B cell (primary cell): ENCODE results near the gene OR10R2. TPM values are rescaled to one million over a fixed set of nuclear protein-coding genes. Genes with fewer than 3 reads are reported as not detected.

Experiments
- ATAC-seq: fragments of 200-7000 bp; cut with Tn5 transposase; one replicate; pipeline ENCODE4 v1.10.0; 2021; ENCODE audit warnings: low read depth, mild to moderate bottlenecking, moderate number of reproducible peaks, moderate library complexity
- CTCF ChIA-PET: fragments of 350-600 bp; sonication (Branson Sonifier 250); formaldehyde crosslinking; loops from one replicate; lab custom pipeline; 2021; ENCODE audit warnings: antibody characterized with exemption, inconsistent platforms; lab: Charles Lee
- POLR2A ChIA-PET: fragments of 350-600 bp; sonication (Branson Sonifier 250); formaldehyde crosslinking; loops from one replicate; lab custom pipeline; 2021; ENCODE audit warnings: antibody characterized with exemption; lab: Charles Lee
- DNase-seq: peaks from one replicate; pipeline ENCODE4 v3.0.0; 2013
- H2AFZ ChIP-seq: 2 replicates; pipeline ENCODE4 v1.6.1; 2012; ENCODE audit warnings: mild to moderate bottlenecking, low read depth, low read length; ENCODE audit not compliant: insufficient read depth, poor library complexity, severe bottlenecking
- H3K27ac ChIP-seq, 2 donors: 1 replicate in 1 of 2; 2 replicates in 1 of 2; pipeline ENCODE4 v1.5.1; 2012 to 2013; ENCODE audit warnings: low read length in 2 of 2, mild to moderate bottlenecking in 2 of 2, moderate library complexity in 1 of 2
- H3K27me3 ChIP-seq, 4 experiments: fragments of 200-600 bp in 1 of 4; sonication (generic) in 1 of 4; replicated peaks in 1 of 4; 1 replicate in 2 of 4; 2 replicates in 2 of 4; pipeline versions ENCODE4 v1.6.1 to v1.7.0; 2013 to 2016; ENCODE audit warnings: low read length in 3 of 4, mild to moderate bottlenecking in 2 of 4, mixed read lengths in 1 of 4, moderate library complexity in 1 of 4; ENCODE audit not compliant: insufficient read depth in 4 of 4, control insufficient read depth in 3 of 4; ENCODE audit errors: control extremely low read depth in 1 of 4
- H3K36me3 ChIP-seq, 2 experiments: replicated peaks in 1 of 2; 1 replicate in 1 of 2; 2 replicates in 1 of 2; pipeline versions ENCODE4 v1.6.1 to v1.7.1; 2013; ENCODE audit warnings: low read length in 1 of 2; ENCODE audit not compliant: insufficient read depth in 2 of 2, control insufficient read depth in 1 of 2; ENCODE audit errors: control extremely low read depth in 1 of 2, extremely low read depth in 1 of 2
- H3K4me1 ChIP-seq, 2 donors: fragments of 200-600 bp in 1 of 2; sonication (generic) in 1 of 2; 1 replicate in 1 of 2; 2 replicates in 1 of 2; pipeline versions ENCODE4 v1.5.1 to v1.6.1; 2013 to 2017; ENCODE audit warnings: low read length in 2 of 2; ENCODE audit not compliant: control insufficient read depth in 2 of 2, insufficient read depth in 2 of 2
- H3K4me2 ChIP-seq: replicated peaks from 2 replicates; pipeline ENCODE3; 2012; ENCODE audit warnings: mild to moderate bottlenecking, low read depth, low read length; ENCODE audit not compliant: poor library complexity, severe bottlenecking
- H3K4me3 ChIP-seq, 5 experiments: fragments of 200-600 bp in 1 of 5; sonication (generic) in 1 of 5; 1 replicate in 3 of 5; 2 replicates in 2 of 5; pipeline versions ENCODE4 v1.5.1 to v1.7.0; 2011 to 2016; ENCODE audit warnings: low read length in 4 of 5, mild to moderate bottlenecking in 4 of 5, low read depth in 2 of 5, control low read depth in 1 of 5, moderate library complexity in 1 of 5; ENCODE audit not compliant: insufficient read depth in 1 of 5; ENCODE audit errors: control extremely low read depth in 1 of 5, extremely low read depth in 1 of 5
- H3K79me2 ChIP-seq: fragments of 200-600 bp; sonication (generic); one replicate; pipeline ENCODE4 v1.6.0; 2016; ENCODE audit warnings: low read length; ENCODE audit not compliant: control insufficient read depth, insufficient read depth
- H3K9ac ChIP-seq: fragments of 200-600 bp; sonication (generic); 2 replicates; pipeline ENCODE4 v1.6.1; 2017; ENCODE audit warnings: mild to moderate bottlenecking, low read length, moderate library complexity
- H3K9me3 ChIP-seq, 3 donors: one replicate each; pipeline versions ENCODE4 v1.6.1 to v1.7.1; 2013; ENCODE audit warnings: low read length in 2 of 3; ENCODE audit not compliant: control insufficient read depth in 2 of 3, insufficient read depth in 1 of 3; ENCODE audit errors: control extremely low read depth in 1 of 3
- H4K20me1 ChIP-seq: 2 replicates; pipeline ENCODE4 v1.6.0; 2012; ENCODE audit warnings: mild to moderate bottlenecking, low read length; ENCODE audit not compliant: insufficient read depth, control insufficient read depth, poor library complexity, severe bottlenecking
- H3K27ac Mint-ChIP-seq: one replicate; pipeline ENCODE4 v1.8.0; 2021; ENCODE audit warnings: mixed read lengths
- H3K27me3 Mint-ChIP-seq: one replicate; pipeline ENCODE4 v1.8.0; 2021; ENCODE audit warnings: mixed read lengths
- H3K4me1 Mint-ChIP-seq: one replicate; pipeline ENCODE4 v1.8.0; 2021; ENCODE audit warnings: mixed read lengths
- H3K4me3 Mint-ChIP-seq: one replicate; pipeline ENCODE4 v1.8.0; 2021; ENCODE audit warnings: mixed read lengths
- H3K9me3 Mint-ChIP-seq: one replicate; pipeline ENCODE4 v1.8.0; 2022; ENCODE audit warnings: mixed read lengths; ENCODE audit not compliant: insufficient read depth
- EZH2 ChIP-seq: IDR thresholded peaks from 2 replicates; pipeline ENCODE4 v1.6.1; 2012; ENCODE audit warnings: borderline replicate concordance, low read depth, mild to moderate bottlenecking, moderate library complexity, low read length; ENCODE audit not compliant: insufficient read depth, poor library complexity, severe bottlenecking
- intact Hi-C: fragments of 100-400 bp; cut with micrococcal nuclease; formaldehyde crosslinking; loops from one replicate; pipeline ENCODE4 v1.10.0; 2022
- polyA minus RNA-seq: library from RNA; depleted of rRNA, polyadenylated mRNA; stranded (reverse); fragments of >200 nt; gene quantifications from 2 replicates; pipeline ENCODE4 v1.2.3, GENCODE V29; 2012
- polyA plus RNA-seq: library from polyadenylated mRNA; depleted of rRNA; stranded (reverse); fragments of >200 nt; gene quantifications from 2 replicates; pipeline ENCODE4 v1.2.3, GENCODE V29; 2012
- total RNA-seq, 2 donors: library from RNA; stranded (reverse); fragments of 120-200 nt in 1 of 2; gene quantifications; 1 replicate in 1 of 2; 2 replicates in 1 of 2; pipeline versions ENCODE4 v1.2.3 to v1.2.4, GENCODE V29; 2013 to 2022
- TF ChIP-seq, protein P1 (sequence below): fragments of 200-600 bp; IDR thresholded peaks from one replicate; pipeline ENCODE4 v1.8.0; 2022; ENCODE audit warnings: antibody characterized with exemption, mild to moderate bottlenecking

The OR10R2 gene, protein sequence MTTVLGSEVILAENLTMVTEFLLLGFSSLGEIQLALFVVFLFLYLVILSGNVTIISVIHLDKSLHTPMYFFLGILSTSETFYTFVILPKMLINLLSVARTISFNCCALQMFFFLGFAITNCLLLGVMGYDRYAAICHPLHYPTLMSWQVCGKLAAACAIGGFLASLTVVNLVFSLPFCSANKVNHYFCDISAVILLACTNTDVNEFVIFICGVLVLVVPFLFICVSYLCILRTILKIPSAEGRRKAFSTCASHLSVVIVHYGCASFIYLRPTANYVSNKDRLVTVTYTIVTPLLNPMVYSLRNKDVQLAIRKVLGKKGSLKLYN
- not detected in 2 replicates for total RNA-seq
- not detected for total RNA-seq (2013)
- not detected in 2 replicates for polyA plus RNA-seq
- polyA minus RNA-seq, result 0.29 TPM in 1 of 2 replicates, not detected in the other

DNA sequence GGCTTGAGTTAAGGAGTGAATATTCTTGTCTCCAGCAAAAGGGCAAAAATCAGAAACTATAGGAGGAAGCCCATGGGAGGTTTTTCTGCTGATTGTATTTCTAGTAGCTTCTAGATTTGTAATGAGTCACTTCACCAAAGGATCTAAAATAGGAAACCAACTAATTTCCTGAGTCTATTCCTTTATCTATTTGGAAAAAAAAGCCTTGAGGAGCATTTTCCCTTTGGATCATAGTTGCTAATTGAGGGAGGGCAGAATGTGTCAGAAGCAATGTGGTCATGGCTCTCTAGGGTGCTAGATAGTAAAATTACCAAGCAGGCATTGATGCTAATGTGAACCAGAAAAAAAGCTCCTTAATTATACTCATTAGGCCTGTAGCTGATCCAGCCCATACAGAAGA lies at the start of gene OR10R2:
Gene OR10R2 (plus strand): TSS at position 301 of the 400 bp plus-strand sequence. CDS start 106 bp downstream, outside the sequence.
- TF ChIP-seq, protein P1, sequence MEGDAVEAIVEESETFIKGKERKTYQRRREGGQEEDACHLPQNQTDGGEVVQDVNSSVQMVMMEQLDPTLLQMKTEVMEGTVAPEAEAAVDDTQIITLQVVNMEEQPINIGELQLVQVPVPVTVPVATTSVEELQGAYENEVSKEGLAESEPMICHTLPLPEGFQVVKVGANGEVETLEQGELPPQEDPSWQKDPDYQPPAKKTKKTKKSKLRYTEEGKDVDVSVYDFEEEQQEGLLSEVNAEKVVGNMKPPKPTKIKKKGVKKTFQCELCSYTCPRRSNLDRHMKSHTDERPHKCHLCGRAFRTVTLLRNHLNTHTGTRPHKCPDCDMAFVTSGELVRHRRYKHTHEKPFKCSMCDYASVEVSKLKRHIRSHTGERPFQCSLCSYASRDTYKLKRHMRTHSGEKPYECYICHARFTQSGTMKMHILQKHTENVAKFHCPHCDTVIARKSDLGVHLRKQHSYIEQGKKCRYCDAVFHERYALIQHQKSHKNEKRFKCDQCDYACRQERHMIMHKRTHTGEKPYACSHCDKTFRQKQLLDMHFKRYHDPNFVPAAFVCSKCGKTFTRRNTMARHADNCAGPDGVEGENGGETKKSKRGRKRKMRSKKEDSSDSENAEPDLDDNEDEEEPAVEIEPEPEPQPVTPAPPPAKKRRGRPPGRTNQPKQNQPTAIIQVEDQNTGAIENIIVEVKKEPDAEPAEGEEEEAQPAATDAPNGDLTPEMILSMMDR, result no peak
- TF ChIP-seq EZH2, result no peak
- Histone ChIP-seq H2AFZ (no peak within 1 kb of the TSS), H4K20me1 (no peaks in the 10 kb centered on the region), H3K4me1 (no peaks in the 10 kb centered on the region), H3K9me3 (peaks cover 0 to 1% (median 0%) of the 10 kb centered on the region in 3 donors), H3K4me2 (no peak within 1 kb of the TSS), H3K79me2 (no peaks in the 10 kb centered on the region), H3K4me3 (no peak within 1 kb of the TSS), H3K36me3 (no peaks in the 10 kb centered on the region), H3K27ac (no peak within 1 kb of the TSS), H3K27me3 (peaks cover 0 to 3% (median 1%) of the 10 kb centered on the region in 4 experiments), H3K9ac (no peak within 1 kb of the TSS)
- CTCF ChIA-PET, result no interaction called here
- H3K4me1 Mint-ChIP-seq, result no peaks in the 10 kb centered on the region
- H3K4me3 Mint-ChIP-seq, result no peak within 1 kb of the TSS
- H3K9me3 Mint-ChIP-seq, result no peaks in the 10 kb centered on the region
- no peak within 1 kb of the TSS for H3K27ac Mint-ChIP-seq
- ATAC-seq, result no peak
- POLR2A ChIA-PET, result no interaction called here
- no peak for DNase-seq
- H3K27me3 Mint-ChIP-seq, result peaks cover 23% of the 10 kb centered on the region
- intact Hi-C loops, result no loop called here

DNA sequence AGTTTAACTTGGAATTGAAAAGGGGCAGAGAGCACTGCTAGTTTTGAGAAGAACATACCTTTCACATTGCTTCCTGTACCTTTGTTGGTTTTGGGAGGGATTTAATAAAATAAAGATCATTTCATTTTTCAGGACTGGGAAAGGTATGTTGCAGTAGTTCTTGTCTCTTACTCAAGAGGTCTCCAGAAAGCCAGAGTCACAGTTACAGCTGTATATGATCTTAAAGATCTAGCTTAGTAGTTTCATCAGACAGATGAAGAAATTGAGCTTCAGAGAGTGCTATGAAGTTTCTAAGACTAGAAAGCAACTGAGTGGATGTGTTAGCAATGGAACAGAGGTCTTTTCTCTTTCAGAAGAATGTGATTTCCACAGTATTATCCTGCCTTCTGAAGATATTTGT lies 47.0 kb upstream of the OR10R2 start:
- Mint-ChIP-seq H3K27ac (no peak overlapping the region), H3K4me3 (no peak overlapping the region), H3K9me3 (peaks cover 3% of the 10 kb centered on the region), H3K4me1 (no peaks in the 10 kb centered on the region), H3K27me3 (peaks cover 3% of the 10 kb centered on the region)
- Histone ChIP-seq H4K20me1 (no peaks in the 10 kb centered on the region), H2AFZ (no peak overlapping the region), H3K27ac (no peak overlapping the region), H3K79me2 (no peaks in the 10 kb centered on the region), H3K4me2 (no peak overlapping the region), H3K36me3 (no peaks in the 10 kb centered on the region), H3K4me1 (no peaks in the 10 kb centered on the region), H3K27me3 (peaks cover 0 to 3% (median 0%) of the 10 kb centered on the region in 4 experiments), H3K4me3 (no peak overlapping the region), H3K9me3 (no peaks in the 10 kb centered on the region), H3K9ac (no peak overlapping the region)
- POLR2A ChIA-PET, result no interaction called here
- ATAC-seq (no peak), DNase-seq (no peak)
- TF ChIP-seq EZH2, result no peak
- TF ChIP-seq, protein P1, result no peak
- intact Hi-C loops, result no loop called here
- CTCF ChIA-PET, result interaction anchor here (0.6 kb wide), 1 partner anchor 489 kb away, joined by 3 read pairs; no protein-coding TSS in a partner anchor
